Stimulated activated naive CD8-positive, alpha-beta T cell treated with anti-CD3 and anti-CD28 coated beads, Interleukin-15, Interleukin-2, amounts not matched to agents 100 ng/mL and 50 ng/mL, for 24 hours (primary cell): ENCODE results near the gene KATNAL2.

Source experiments
- H3K27ac Mint-ChIP-seq: one replicate; pipeline ENCODE4 v1.8.0; 2021; ENCODE audit warnings: mild to moderate bottlenecking, mixed read lengths
- H3K27me3 Mint-ChIP-seq: one replicate; pipeline ENCODE4 v1.8.0; 2021; ENCODE audit warnings: mixed read lengths
- H3K36me3 Mint-ChIP-seq: one replicate; pipeline ENCODE4 v1.8.0; 2021; ENCODE audit warnings: low read depth, mixed read lengths
- H3K4me1 Mint-ChIP-seq: one replicate; pipeline ENCODE4 v1.8.0; 2021; ENCODE audit warnings: low read depth, mixed read lengths
- H3K4me3 Mint-ChIP-seq: one replicate; pipeline ENCODE4 v1.8.0; 2021; ENCODE audit warnings: mild to moderate bottlenecking, mixed read lengths
- H3K9me3 Mint-ChIP-seq: one replicate; pipeline ENCODE4 v1.8.0; 2021; ENCODE audit warnings: mixed read lengths

Gene KATNAL2

DNA sequence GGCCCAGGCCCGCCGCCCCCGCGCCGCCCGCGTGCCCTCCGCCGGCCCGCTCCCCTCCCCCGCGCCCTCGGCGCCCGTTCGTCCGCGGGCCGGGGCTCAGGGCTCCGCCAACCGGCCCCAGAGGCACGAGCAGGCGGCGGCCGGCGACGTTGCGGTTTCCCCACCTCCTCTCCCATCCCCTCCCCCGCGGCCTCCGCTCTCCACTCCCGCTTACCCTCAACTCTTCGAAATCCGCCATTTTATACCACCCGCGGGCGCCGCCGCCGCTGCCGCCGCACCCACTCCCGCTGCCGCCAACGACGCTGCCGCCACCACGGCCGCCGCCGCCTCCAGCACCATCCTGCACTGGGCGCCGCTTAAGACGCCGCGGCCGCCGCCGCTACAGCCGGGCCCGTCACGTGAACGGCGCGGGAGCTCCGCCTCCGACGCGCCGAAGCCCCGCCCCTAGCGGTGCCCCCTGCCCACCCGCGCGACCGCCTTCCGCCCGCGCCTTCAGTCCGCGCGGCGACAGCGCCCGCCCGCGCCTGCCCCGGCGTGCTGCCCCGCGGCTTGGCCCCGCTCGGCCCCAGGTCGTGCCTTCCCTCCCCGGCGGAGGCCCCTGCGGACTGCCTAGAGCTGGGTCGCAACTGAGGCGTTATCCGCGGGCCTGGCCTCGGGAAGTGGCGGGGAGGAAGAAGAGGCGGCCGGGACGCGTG is at the start of gene KATNAL2, which contains the start of gene PIAS2:
Gene KATNAL2 (plus strand): TSS at position 495 of the 695 bp plus-strand sequence. CDS start 29,271 bp downstream, outside the sequence.
Gene PIAS2 (minus strand): TSS at position 400 of the 695 bp plus-strand sequence. CDS start 162 bp downstream, at position 238.
- Mint-ChIP-seq H3K27me3 (no peaks in the 10 kb centered on the region), H3K4me1 (peaks cover 45% of the 10 kb centered on the region), H3K4me3 (peak within 1 kb of the TSS; percentile 92), H3K36me3 (no peaks in the 10 kb centered on the region), H3K9me3 (no peaks in the 10 kb centered on the region), H3K27ac (peak within 1 kb of the TSS; percentile 91)

GRCh38 chr18:46868169-46868921 is 49.1 kb upstream of the KATNAL2 start:
- H3K27me3 Mint-ChIP-seq: no peaks in the 10 kb centered on the region
- peaks cover 42% of the 10 kb centered on the region for H3K36me3 Mint-ChIP-seq
- H3K27ac Mint-ChIP-seq: no peak overlapping the region
- peaks cover 15% of the 10 kb centered on the region for H3K4me1 Mint-ChIP-seq
- no peak overlapping the region for H3K4me3 Mint-ChIP-seq
- H3K9me3 Mint-ChIP-seq: peaks cover 42% of the 10 kb centered on the region

GRCh38 chr18:46877329-46877987 is 39.9 kb upstream of the KATNAL2 start:
- H3K36me3 Mint-ChIP-seq: peaks cover 63% of the 10 kb centered on the region
- H3K4me3 Mint-ChIP-seq: no peak overlapping the region
- no peak overlapping the region for H3K27ac Mint-ChIP-seq

GRCh38 chr18:46883180-46883579 is 34.2 kb upstream of the KATNAL2 start:
- no peaks in the 10 kb centered on the region for H3K27me3 Mint-ChIP-seq
- no peak overlapping the region for H3K4me3 Mint-ChIP-seq
- no peak overlapping the region for H3K27ac Mint-ChIP-seq
- peaks cover 2% of the 10 kb centered on the region for H3K4me1 Mint-ChIP-seq
- H3K36me3 Mint-ChIP-seq: peaks cover 34% of the 10 kb centered on the region
- peaks cover 8% of the 10 kb centered on the region for H3K9me3 Mint-ChIP-seq

More at GRCh38 chr18:46877329-46877987, 39.9 kb upstream of the KATNAL2 start:
- peaks cover 26% of the 10 kb centered on the region for H3K4me1 Mint-ChIP-seq
- H3K27me3 Mint-ChIP-seq: no peaks in the 10 kb centered on the region
- H3K9me3 Mint-ChIP-seq: peaks cover 28% of the 10 kb centered on the region

- H3K9me3 Mint-ChIP-seq: peaks cover 11% of the 10 kb centered on the region
- peaks cover 20% of the 10 kb centered on the region for H3K4me1 Mint-ChIP-seq
- H3K4me3 Mint-ChIP-seq: no peak overlapping the region
These were observed 30.5 kb upstream of the KATNAL2 start for GRCh38 chr18:46886893-46887292.

GRCh38 chr18:46888965-46889364 is 28.4 kb upstream of the KATNAL2 start:
- Mint-ChIP-seq H3K36me3 (peaks cover 47% of the 10 kb centered on the region), H3K27ac (no peak overlapping the region), H3K27me3 (no peaks in the 10 kb centered on the region), H3K4me3 (no peak overlapping the region), H3K9me3 (peaks cover 11% of the 10 kb centered on the region), H3K4me1 (peaks cover 40% of the 10 kb centered on the region)

More at GRCh38 chr18:46886893-46887292, 30.5 kb upstream of the KATNAL2 start:
- peaks cover 39% of the 10 kb centered on the region for H3K36me3 Mint-ChIP-seq
- H3K27me3 Mint-ChIP-seq: no peaks in the 10 kb centered on the region
- H3K27ac Mint-ChIP-seq: no peak overlapping the region

DNA sequence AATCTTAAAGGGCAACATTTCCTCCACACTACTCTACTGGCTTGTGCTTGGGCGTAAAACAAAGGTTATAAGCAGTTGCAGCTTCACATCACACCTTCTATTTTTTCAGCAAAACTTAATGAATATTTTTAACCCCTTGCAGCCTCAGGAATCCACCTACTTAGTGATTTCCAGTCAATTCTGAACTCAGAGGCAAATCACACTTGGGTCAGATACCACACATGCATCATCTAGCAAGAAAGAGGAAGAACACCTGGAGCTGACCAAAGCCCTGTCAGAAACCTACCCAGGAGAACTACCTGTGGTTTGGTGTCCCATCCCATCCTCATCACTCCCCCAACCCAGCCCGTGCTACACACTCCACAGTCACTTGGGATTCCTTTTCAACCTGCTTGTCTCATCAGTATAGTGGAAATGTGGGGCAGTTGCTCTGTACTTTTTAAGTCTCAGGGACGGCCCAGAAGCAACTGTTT is 25.6 kb upstream of the KATNAL2 start:
- Mint-ChIP-seq H3K27me3 (no peaks in the 10 kb centered on the region), H3K4me1 (peaks cover 55% of the 10 kb centered on the region), H3K36me3 (peaks cover 60% of the 10 kb centered on the region), H3K4me3 (no peak overlapping the region), H3K27ac (peak overlapping the region; percentile 53), H3K9me3 (peaks cover 11% of the 10 kb centered on the region)

GRCh38 chr18:46892842-46893241 is 24.6 kb upstream of the KATNAL2 start:
- peaks cover 51% of the 10 kb centered on the region for H3K36me3 Mint-ChIP-seq
- H3K4me1 Mint-ChIP-seq: peaks cover 60% of the 10 kb centered on the region
- peaks cover 11% of the 10 kb centered on the region for H3K9me3 Mint-ChIP-seq
- H3K27me3 Mint-ChIP-seq: no peaks in the 10 kb centered on the region
- peak overlapping the region; percentile 2 for H3K27ac Mint-ChIP-seq
- H3K4me3 Mint-ChIP-seq: no peak overlapping the region

DNA sequence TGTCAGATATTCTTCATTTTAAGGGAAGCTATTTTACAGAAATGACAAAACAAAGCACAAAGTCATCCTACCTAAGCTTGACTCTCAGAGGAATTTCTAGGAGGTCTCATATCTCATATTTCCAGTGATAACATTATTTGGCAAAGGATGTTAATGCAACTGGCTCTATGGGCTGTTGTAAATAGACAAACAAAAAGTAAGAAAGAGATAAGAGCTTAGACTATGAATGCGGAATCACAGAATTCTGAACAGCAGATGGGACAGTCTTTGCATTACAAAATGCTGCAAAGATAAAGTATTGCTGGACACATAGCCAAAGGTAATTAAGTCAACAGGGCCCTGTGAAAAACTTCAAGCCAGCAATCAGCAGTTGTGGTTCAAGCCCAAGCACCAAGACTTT is 24.0 kb upstream of the KATNAL2 start:
- H3K36me3 Mint-ChIP-seq: peaks cover 46% of the 10 kb centered on the region
- peaks cover 10% of the 10 kb centered on the region for H3K9me3 Mint-ChIP-seq
- no peaks in the 10 kb centered on the region for H3K27me3 Mint-ChIP-seq
- H3K27ac Mint-ChIP-seq: no peak overlapping the region
- no peak overlapping the region for H3K4me3 Mint-ChIP-seq
- peaks cover 60% of the 10 kb centered on the region for H3K4me1 Mint-ChIP-seq

DNA sequence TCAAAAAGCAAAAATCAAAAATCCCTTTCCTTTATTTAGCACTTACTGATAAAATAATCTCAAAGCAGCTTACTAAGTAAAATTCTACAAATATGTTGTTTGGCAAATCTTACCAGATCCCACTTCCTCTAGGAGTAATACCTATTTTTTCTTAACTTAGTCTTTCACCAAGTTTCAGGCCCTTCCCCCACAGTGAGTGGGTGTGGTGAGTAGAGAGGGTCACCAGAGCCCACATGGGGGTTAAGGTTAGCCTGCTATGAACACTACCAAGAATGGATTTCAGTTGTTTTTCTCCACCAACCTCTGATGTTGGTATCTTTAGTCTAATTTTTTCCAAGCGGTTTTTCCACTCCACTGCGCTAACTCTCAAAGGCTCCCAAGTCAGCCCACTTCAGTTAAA is 23.3 kb upstream of the KATNAL2 start:
- H3K9me3 Mint-ChIP-seq: peaks cover 2% of the 10 kb centered on the region
- H3K36me3 Mint-ChIP-seq: peaks cover 38% of the 10 kb centered on the region
- no peaks in the 10 kb centered on the region for H3K27me3 Mint-ChIP-seq
- peaks cover 60% of the 10 kb centered on the region for H3K4me1 Mint-ChIP-seq
- peak overlapping the region; percentile 79 for H3K27ac Mint-ChIP-seq
- H3K4me3 Mint-ChIP-seq: no peak overlapping the region

- Mint-ChIP-seq H3K4me3 (no peak overlapping the region), H3K4me1 (peaks cover 22% of the 10 kb centered on the region), H3K36me3 (peaks cover 38% of the 10 kb centered on the region), H3K9me3 (no peaks in the 10 kb centered on the region), H3K27ac (no peak overlapping the region), H3K27me3 (no peaks in the 10 kb centered on the region)
These were observed 18.0 kb upstream of the KATNAL2 start for GRCh38 chr18:46899274-46899948.

- H3K4me1 Mint-ChIP-seq: peaks cover 15% of the 10 kb centered on the region
- peaks cover 53% of the 10 kb centered on the region for H3K36me3 Mint-ChIP-seq
- H3K4me3 Mint-ChIP-seq: no peak overlapping the region
- H3K27ac Mint-ChIP-seq: no peak overlapping the region
- H3K9me3 Mint-ChIP-seq: no peaks in the 10 kb centered on the region
- H3K27me3 Mint-ChIP-seq: no peaks in the 10 kb centered on the region
These were observed 14.0 kb upstream of the KATNAL2 start for GRCh38 chr18:46903406-46903805.

- H3K4me1 Mint-ChIP-seq: peaks cover 20% of the 10 kb centered on the region
- H3K9me3 Mint-ChIP-seq: no peaks in the 10 kb centered on the region
- H3K27me3 Mint-ChIP-seq: no peaks in the 10 kb centered on the region
- peaks cover 32% of the 10 kb centered on the region for H3K36me3 Mint-ChIP-seq
- no peak overlapping the region for H3K27ac Mint-ChIP-seq
- no peak overlapping the region for H3K4me3 Mint-ChIP-seq
These were observed 7.9 kb upstream of the KATNAL2 start for GRCh38 chr18:46909497-46909896.

DNA sequence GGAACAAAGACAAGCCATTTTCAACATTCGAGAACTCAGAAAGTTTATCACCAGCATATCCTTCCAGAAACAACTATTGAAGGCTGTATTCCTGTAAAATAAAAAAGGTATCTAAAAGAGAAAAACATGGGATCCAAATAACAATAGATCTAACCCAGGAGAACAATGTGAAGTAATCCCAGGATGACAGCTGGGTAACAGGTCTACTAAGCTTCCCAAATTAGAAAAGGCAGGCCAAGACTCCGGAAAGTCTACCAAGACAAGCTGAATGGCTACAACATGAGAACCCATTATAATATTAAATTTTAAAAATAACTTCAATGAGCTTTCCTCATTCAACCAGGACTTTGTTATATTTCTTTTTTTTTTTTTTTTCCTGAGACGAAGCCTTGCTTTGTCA is 6.5 kb upstream of the KATNAL2 start:
- H3K9me3 Mint-ChIP-seq: no peaks in the 10 kb centered on the region

More for the DNA sequence above, 6.5 kb upstream of the KATNAL2 start:
- Mint-ChIP-seq H3K27ac (no peak overlapping the region), H3K4me1 (peaks cover 33% of the 10 kb centered on the region), H3K27me3 (no peaks in the 10 kb centered on the region), H3K4me3 (no peak overlapping the region), H3K36me3 (peaks cover 25% of the 10 kb centered on the region)
